Kidney epithelial cell (primary cell): ENCODE measurements around the gene METTL26. TPM values are rescaled to one million over a fixed set of nuclear protein-coding genes. Genes with fewer than 3 reads are reported as not detected.

Experiments used
- DNase-seq: peaks from one replicate; pipeline ENCODE4 v3.0.0-alpha.2; 2010; ENCODE audit warnings: low read depth
- H3K27me3 ChIP-seq: 2 replicates; pipeline ENCODE4 v1.6.0; 2011; ENCODE audit warnings: low read length; ENCODE audit not compliant: control insufficient read depth, insufficient read depth
- H3K36me3 ChIP-seq: 2 replicates; pipeline ENCODE4 v1.5.1; 2011; ENCODE audit warnings: low read length; ENCODE audit not compliant: control insufficient read depth, insufficient read depth
- H3K4me3 ChIP-seq: 2 replicates; pipeline ENCODE4 v1.5.1; 2011; ENCODE audit warnings: low read depth, mild to moderate bottlenecking, control low read depth, low read length
- total RNA-seq: library from RNA; depleted of rRNA; stranded (reverse); fragments of >200 nt; gene quantifications from 2 replicates; pipeline ENCODE4 v1.2.3, GENCODE V29; 2015
- TF ChIP-seq, protein P1 (sequence below): IDR thresholded peaks from 2 replicates; pipeline ENCODE4 v1.5.1; 2011; ENCODE audit warnings: mild to moderate bottlenecking, moderate library complexity, low read length, control low read depth, inconsistent platforms; ENCODE audit not compliant: insufficient read depth, poor library complexity, severe bottlenecking

The METTL26 gene
- total RNA-seq, 1 donor from 2014 or later = 170 TPM

DNA sequence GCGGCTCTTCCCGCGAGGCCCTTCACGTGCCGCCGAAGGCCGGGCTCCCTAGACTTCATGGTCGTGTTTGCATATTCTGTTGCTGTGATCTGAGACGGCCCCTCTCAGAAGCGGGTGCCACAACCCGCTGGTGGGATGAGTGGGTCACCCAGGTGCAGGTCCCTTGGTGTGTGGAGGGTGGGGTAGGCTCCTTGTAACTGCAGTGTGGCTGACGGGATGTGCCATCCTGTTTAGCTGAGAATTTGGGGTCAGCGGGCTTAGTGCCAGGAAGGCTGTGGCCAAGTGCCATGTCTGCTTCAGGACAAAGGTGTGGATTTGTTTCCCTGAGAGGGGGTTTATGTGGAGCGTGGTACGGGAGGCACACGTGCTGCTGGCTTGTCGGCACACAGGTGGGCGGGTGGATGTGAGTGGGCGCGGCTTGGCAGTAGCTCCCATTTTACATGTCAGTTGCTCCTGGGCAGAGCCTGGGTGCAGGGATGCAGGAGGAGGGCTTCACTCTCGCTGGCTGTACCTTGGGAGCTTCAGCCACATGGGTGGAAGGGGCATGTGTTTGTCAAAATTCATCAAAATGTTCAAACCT is 14.5 kb downstream of the METTL26 start:
- no peaks in the 10 kb centered on the region for H3K27me3 ChIP-seq
- H3K36me3 ChIP-seq = peaks cover 2% of the 10 kb centered on the region
- TF ChIP-seq, protein P1, sequence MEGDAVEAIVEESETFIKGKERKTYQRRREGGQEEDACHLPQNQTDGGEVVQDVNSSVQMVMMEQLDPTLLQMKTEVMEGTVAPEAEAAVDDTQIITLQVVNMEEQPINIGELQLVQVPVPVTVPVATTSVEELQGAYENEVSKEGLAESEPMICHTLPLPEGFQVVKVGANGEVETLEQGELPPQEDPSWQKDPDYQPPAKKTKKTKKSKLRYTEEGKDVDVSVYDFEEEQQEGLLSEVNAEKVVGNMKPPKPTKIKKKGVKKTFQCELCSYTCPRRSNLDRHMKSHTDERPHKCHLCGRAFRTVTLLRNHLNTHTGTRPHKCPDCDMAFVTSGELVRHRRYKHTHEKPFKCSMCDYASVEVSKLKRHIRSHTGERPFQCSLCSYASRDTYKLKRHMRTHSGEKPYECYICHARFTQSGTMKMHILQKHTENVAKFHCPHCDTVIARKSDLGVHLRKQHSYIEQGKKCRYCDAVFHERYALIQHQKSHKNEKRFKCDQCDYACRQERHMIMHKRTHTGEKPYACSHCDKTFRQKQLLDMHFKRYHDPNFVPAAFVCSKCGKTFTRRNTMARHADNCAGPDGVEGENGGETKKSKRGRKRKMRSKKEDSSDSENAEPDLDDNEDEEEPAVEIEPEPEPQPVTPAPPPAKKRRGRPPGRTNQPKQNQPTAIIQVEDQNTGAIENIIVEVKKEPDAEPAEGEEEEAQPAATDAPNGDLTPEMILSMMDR = no peak
- DNase-seq = no peak
- no peak overlapping the region for H3K4me3 ChIP-seq

DNA sequence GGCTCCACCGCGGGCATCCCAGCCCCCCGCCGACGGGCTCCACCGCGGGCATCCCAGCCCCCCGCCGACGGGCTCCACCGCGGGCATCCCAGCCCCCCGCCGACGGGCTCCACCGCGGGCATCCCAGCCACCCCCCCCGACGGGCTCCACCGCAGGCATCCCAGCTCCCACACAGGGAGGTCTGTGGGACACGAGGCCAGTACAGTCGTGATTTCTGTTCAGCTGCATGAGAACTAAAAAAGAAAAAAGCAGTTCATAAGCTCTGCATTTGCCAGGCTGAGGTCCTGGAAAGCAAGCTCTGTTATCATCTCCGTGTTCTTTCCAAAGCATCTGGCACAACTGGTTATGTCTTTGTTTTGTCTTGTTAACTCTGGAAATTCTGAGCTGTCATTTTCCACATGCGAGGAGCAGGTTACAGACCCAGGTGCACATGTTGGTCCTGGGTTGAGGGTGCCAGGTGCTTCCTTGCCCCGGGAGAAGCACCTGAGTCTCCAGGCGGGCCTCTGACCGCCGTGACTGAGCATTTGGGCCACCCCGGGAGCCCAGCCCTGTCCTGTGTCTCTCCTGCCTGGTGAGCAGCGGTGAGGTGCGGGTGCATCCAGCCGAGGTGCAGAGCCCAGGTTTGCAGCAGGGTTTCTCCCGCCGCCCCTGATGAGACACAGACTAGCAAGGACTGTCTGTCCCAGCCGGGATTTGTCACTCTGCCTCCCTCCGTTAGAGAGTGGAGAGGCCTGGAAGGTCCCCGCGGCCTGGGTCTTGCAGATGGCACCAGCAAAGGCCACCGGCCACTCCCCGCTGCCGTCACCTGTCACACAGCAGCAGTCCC is 15.2 kb downstream of the METTL26 start:
- TF ChIP-seq, protein P1 = no peak
- Histone ChIP-seq H3K27me3 (no peaks in the 10 kb centered on the region), H3K4me3 (no peak overlapping the region), H3K36me3 (no peaks in the 10 kb centered on the region)
- DNase-seq = no peak

DNA sequence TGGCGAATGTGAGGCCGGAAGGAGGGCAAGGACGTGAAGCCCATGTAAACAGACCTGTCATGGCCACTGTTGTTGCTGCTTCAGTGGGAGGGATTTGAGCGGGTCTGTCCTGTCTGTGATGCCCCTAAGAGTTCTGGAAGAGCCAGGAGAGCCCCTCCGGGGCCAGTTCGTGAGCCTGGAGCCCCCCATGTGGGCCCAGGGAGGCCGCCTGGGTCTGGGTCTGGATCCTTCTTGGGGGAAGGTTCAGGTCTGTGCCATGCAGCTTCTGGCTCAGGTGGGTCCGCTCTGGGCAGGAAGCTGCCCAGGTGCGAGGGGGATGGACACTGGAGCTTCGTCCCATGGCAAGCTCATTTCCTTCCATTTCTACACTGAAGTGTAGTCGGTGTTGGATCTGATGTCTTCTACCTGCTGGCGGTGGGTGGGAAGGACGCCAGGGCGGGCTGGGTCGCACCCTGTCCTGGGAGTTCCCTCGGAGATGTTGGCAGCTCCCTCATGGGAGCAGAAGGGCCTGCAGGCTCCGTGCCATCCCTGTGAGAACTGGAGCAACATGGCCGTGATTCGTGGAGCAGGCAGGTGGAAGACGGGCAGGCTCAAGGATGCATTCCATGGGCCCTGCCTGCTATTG is 16.5 kb downstream of the METTL26 start:
- Histone ChIP-seq H3K36me3 (no peaks in the 10 kb centered on the region), H3K27me3 (no peaks in the 10 kb centered on the region), H3K4me3 (no peak overlapping the region)
- TF ChIP-seq, protein P1 = no peak
- DNase-seq = no peak

DNA sequence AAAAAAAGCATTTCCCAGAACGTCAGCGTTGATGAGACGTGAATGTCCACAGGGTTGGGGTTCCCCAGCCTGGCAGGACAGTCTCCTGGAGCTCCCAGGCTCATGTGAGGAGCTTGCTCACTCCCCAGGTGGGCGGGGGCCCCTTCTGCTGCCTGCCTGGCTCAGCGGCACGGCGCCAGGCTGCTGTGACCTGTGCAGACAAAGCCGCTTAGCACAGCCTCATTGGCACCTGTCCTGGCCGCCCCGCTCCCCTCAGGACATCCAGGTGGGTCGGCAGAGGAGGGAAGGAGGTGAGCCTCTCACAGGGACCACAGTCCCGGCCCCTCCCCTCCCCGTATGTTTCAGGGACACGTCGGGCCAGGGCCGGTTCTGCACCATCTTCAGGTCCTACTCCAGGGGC is 18.2 kb downstream of the METTL26 start:
- Histone ChIP-seq H3K36me3 (no peaks in the 10 kb centered on the region), H3K4me3 (no peak overlapping the region), H3K27me3 (no peaks in the 10 kb centered on the region)
- no peak for DNase-seq
- TF ChIP-seq, protein P1 = no peak

DNA sequence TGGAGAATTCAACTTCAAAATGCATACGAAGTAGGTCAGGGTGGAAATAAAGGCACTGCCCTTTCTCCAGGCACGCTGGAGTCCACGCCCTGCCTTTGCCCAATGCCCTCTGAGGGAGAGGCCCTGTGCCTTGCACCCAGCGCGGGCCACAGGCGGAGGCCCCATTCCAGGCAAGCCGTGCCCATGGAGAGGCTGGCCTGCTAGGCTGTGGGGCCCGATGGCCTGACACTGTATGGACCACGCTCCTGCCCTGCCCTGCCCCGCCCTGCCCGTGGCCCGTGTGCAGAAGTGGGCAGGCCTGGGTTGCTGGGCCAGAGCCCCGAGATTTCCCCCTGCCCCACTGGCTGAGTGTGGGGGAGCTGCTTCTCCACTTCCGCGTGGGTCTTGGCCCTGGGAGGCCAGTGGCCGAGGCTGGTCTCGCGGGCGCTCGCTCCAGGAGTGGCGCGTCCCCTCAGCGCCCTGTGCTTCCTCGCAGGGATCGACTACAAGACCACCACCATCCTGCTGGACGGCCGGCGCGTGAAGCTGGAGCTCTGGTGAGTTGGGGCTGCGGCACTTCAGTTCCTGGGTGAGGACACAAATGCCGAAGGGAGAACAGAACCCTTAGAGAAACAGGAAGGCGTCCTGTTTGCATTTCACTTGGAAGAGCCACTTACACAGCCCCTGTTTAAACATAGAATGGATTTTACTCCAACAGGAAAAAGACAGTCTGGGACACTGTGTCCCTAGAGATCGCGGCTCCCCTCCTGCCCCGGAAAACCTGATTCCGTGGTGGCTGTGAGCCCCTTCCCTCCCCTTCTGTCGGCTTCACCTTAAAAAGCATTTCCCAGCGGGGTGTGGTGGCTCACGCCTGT is 19.1 kb downstream of the METTL26 start:
- Histone ChIP-seq H3K27me3 (no peaks in the 10 kb centered on the region), H3K4me3 (no peak overlapping the region), H3K36me3 (no peaks in the 10 kb centered on the region)
- no peak for DNase-seq
- TF ChIP-seq, protein P1 = no peak
